Endothelial cell of umbilical vein (primary cell): ENCODE results near the gene MYH7.

Experiments
- TF ChIP-seq, protein P1 (sequence below), 2 donors: IDR thresholded peaks; 1 replicate in 1 of 2; 2 replicates in 1 of 2; pipeline ENCODE4 v1.5.1; 2011; ENCODE audit warnings: low read length in 2 of 2, mild to moderate bottlenecking in 2 of 2, moderate library complexity in 2 of 2, control low read depth in 1 of 2, inconsistent platforms in 1 of 2, low read depth in 1 of 2; ENCODE audit not compliant: insufficient read depth in 1 of 2; ENCODE audit errors: extremely low read depth in 1 of 2
- TF ChIP-seq, protein P2 (sequence below): IDR thresholded peaks from 2 replicates; pipeline ENCODE4 v1.6.1; 2011; ENCODE audit not compliant: insufficient read depth, insufficient read length

DNA sequence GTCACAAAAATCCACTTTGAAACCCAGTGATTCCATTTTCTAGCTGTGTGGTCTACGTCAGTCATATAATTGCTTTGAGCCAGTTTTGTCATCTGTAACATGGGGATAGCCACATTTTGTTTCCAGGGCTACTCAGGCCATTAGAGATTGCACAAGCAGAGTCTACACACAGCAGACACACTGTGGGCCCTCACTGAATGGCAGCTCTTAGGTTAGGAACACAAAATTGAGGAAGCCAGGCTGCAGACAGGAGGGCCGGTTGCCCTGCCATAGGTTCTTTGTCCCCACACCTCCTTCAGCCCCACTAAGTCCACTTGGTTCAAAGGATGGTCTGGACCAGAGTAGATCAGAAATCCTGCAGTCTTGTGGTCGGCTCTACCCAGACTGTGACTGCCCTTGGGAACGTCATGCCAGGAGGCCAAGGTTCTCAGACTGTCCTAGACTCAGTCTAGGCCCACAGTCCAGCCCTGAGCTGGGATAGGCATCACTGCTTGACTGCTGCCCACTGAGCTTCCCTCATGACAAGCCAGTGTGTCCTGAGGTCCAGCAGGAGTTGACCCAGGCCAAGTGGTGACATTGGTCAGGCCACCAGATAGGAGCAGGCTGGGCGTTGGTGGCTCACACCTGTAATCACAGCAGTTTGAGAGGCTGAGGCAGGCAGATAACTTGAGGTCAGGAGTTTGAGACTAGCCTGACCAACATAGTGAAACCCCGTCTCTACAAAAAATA, 3.8 kb upstream of the MYH7 start:
- TF ChIP-seq, protein P1, sequence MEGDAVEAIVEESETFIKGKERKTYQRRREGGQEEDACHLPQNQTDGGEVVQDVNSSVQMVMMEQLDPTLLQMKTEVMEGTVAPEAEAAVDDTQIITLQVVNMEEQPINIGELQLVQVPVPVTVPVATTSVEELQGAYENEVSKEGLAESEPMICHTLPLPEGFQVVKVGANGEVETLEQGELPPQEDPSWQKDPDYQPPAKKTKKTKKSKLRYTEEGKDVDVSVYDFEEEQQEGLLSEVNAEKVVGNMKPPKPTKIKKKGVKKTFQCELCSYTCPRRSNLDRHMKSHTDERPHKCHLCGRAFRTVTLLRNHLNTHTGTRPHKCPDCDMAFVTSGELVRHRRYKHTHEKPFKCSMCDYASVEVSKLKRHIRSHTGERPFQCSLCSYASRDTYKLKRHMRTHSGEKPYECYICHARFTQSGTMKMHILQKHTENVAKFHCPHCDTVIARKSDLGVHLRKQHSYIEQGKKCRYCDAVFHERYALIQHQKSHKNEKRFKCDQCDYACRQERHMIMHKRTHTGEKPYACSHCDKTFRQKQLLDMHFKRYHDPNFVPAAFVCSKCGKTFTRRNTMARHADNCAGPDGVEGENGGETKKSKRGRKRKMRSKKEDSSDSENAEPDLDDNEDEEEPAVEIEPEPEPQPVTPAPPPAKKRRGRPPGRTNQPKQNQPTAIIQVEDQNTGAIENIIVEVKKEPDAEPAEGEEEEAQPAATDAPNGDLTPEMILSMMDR (IDR thresholded peaks at IDR 0.05; ENCODE audit: extremely low read depth in 1 of 2, insufficient read depth in 1 of 2, low read depth in 1 of 2, low read length in 2 of 2), result no peak
- TF ChIP-seq, protein P2, sequence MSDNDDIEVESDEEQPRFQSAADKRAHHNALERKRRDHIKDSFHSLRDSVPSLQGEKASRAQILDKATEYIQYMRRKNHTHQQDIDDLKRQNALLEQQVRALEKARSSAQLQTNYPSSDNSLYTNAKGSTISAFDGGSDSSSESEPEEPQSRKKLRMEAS, result no peak
